ENCODE results near the gene MST1.
A peak's percentile ranks its signal among the peaks of the same experiment; 100 is the strongest.

MST1 gene

GRCh38 chr3:49717959-49718857 lies 28.9 kb upstream of the MST1 start:
- H3K4me3 ChIP-seq (ENCODE audit: low read length) = peak overlapping the region; percentile 46
- DNase-seq (ENCODE audit: low read depth) = peak; percentile 47
- TF ChIP-seq CTCF (IDR thresholded peaks at IDR 0.05; ENCODE audit: insufficient read depth, low read depth, low read length, missing control alignments) = no peak

- no peak overlapping the region for H3K4me3 ChIP-seq (ENCODE audit: low read length)
- no peak for TF ChIP-seq CTCF (IDR thresholded peaks at IDR 0.05; ENCODE audit: insufficient read depth, low read depth, low read length, missing control alignments)
- DNase-seq (ENCODE audit: low read depth) = no peak
Observed at GRCh38 chr3:49717211-49717958, 28.1 kb upstream of the MST1 start.

GRCh38 chr3:49716691-49717210 lies 27.5 kb upstream of the MST1 start:
- DNase-seq (ENCODE audit: low read depth) = no peak
- H3K4me3 ChIP-seq (ENCODE audit: low read length) = no peak overlapping the region

GRCh38 chr3:49716169-49716568 lies 26.9 kb upstream of the MST1 start:
- TF ChIP-seq CTCF (IDR thresholded peaks at IDR 0.05; ENCODE audit: insufficient read depth, low read depth, low read length, missing control alignments) = no peak
- H3K4me3 ChIP-seq (ENCODE audit: low read length) = no peak overlapping the region
- DNase-seq (ENCODE audit: low read depth) = no peak

More at GRCh38 chr3:49716691-49717210, 27.5 kb upstream of the MST1 start:
- no peak for TF ChIP-seq CTCF (IDR thresholded peaks at IDR 0.05; ENCODE audit: insufficient read depth, low read depth, low read length, missing control alignments)

GRCh38 chr3:49715611-49716121 lies 26.4 kb upstream of the MST1 start:
- H3K4me3 ChIP-seq (ENCODE audit: low read length) = no peak overlapping the region
- DNase-seq (ENCODE audit: low read depth) = no peak
- no peak for TF ChIP-seq CTCF (IDR thresholded peaks at IDR 0.05; ENCODE audit: insufficient read depth, low read depth, low read length, missing control alignments)

- no peak for TF ChIP-seq CTCF (IDR thresholded peaks at IDR 0.05; ENCODE audit: insufficient read depth, low read depth, low read length, missing control alignments)
- H3K4me3 ChIP-seq (ENCODE audit: low read length) = no peak overlapping the region
- DNase-seq (ENCODE audit: low read depth) = no peak
Observed at GRCh38 chr3:49714728-49715550, 25.7 kb upstream of the MST1 start.

All from epithelial cell of esophagus (primary cell).